Measurements from ENCODE around the gene FAM20B.

- TF ChIP-seq CTCF (IDR thresholded peaks at IDR 0.05) (no peak), EP300 (IDR thresholded peaks at IDR 0.05) (no peak), POLR2A (IDR thresholded peaks at IDR 0.05) (no peak)
Observed at GRCh38 chr1:179087665-179088064, 62.0 kb downstream of the FAM20B start.
